H54 (cell line): Measurements from ENCODE around the gene FCAMR.

ENCODE experiments used
- DNase-seq: peaks from one replicate; pipeline ENCODE4 v3.0.0; 2011; ENCODE audit warnings: low spot score, mixed read lengths; ENCODE audit not compliant: insufficient read length
- FAIRE-seq: peaks from 3 replicates; lab custom pipeline; 2011; peaks lifted over from hg19 to GRCh38; lab: Jason Lieb, UNC
- POLR2A ChIP-seq: IDR thresholded peaks from 2 replicates; pipeline ENCODE4 v1.6.1; 2011; ENCODE audit warnings: low read depth, mild to moderate bottlenecking, low read length

The FCAMR gene

GRCh38 chr1:206909161-206909882, 60.9 kb downstream of the FCAMR start:
- TF ChIP-seq POLR2A, result no peak
- DNase-seq (no peak), FAIRE-seq (no peak)

GRCh38 chr1:206908038-206908437, 62.2 kb downstream of the FCAMR start:
- no peak for FAIRE-seq
- DNase-seq, result no peak

More at GRCh38 chr1:206908038-206908437, 62.2 kb downstream of the FCAMR start:
- no peak for TF ChIP-seq POLR2A
